SW480 (cell line): Measurements from ENCODE around the gene NUTM2B.
A peak's percentile ranks its signal among the peaks of the same experiment; 100 is the strongest.
"Not testable (repeated sequence)": the region's sequence is repeated elsewhere in the genome, so short reads cannot be mapped to it uniquely, and the experiment has no call there.

Experiments
- DNase-seq: peaks from one replicate; pipeline ENCODE4 v3.0.0-alpha.2; 2016; ENCODE audit warnings: low spot score

The NUTM2B gene, protein sequence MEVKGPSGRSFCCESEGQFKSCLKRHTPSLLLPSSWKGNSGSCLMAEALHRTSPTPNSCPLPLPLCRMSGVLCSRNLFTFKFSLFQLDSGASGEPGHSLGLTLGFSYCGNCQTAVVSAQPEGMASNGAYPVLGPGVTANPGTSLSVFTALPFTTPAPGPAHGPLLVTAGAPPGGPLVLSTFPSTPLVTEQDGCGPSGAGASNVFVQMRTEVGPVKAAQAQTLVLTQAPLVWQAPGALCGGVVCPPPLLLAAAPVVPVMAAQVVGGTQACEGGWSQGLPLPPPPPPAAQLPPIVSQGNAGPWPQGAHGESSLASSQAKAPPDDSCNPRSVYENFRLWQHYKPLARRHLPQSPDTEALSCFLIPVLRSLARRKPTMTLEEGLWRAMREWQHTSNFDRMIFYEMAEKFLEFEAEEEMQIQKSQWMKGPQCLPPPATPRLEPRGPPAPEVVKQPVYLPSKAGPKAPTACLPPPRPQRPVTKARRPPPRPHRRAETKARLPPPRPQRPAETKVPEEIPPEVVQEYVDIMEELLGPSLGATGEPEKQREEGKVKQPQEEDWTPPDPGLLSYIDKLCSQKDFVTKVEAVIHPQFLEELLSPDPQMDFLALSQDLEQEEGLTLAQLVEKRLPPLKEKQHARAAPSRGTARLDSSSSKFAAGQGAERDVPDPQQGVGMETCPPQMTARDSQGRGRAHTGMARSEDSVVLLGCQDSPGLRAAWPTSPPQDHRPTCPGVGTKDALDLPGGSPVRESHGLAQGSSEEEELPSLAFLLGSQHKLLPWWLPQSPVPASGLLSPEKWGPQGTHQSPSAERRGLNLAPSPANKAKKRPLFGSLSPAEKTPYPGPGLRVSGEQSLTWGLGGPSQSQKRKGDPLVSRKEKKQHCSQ

DNA sequence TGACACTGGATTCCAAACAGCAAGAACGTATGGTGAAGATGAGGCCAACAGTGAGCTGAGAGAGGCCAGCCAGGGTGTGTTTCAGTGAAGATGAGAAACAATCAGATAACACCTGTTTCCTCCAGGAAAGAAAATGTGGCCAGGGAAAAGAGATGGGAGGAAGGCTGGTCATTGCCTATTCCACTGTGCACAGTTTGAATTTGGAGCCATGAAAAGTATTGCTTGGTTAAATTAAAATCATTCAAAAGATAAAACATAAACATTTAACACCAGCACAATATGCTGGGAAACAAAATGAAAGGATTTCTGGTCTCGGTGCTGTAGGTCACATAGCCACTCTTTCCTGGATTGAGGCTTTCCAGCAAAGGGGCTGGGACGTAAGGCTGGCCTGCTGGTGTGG lies at the start of gene NUTM2B:
NUTM2B (plus strand) TSS at position 301 of the 400 bp plus-strand sequence. CDS start 383 bp downstream, outside the sequence.
- not testable (repeated sequence) for DNase-seq

- not testable (repeated sequence) for DNase-seq
These were observed 39.7 kb upstream of the NUTM2B start for GRCh38 chr10:79663287-79663686.

- DNase-seq, result not testable (repeated sequence)
These were observed 38.3 kb upstream of the NUTM2B start for GRCh38 chr10:79664686-79665085.

DNA sequence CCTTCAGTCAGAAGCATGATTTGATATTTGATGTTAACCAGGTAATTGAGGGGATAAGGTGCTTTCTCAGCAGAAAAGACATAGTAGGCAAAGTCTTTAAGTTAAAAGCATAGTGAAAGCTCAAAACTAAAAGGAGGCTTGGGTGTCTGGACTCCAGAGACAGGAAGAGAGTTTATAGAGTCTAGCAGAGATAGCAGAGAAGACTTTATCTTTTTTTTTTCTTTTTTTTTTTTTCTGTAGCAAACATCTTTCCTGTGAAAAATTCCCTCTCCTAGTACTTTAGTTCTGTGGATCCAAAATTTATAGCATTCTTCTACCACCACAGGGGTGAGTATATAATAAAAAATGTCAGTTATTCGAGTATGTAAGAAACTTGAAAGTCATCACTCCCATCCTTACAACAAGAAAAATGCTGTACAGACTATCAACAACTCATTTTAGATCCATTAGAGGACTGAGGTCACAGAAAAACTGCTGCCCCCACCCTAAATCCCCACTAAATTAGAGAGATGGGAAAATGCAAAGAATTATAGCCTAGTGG lies 33.7 kb upstream of the NUTM2B start:
- DNase-seq, result not testable (repeated sequence)

GRCh38 chr10:79674878-79675277 lies 28.1 kb upstream of the NUTM2B start:
- DNase-seq, result not testable (repeated sequence)

GRCh38 chr10:79683026-79683883 lies 19.8 kb upstream of the NUTM2B start:
- not testable (repeated sequence) for DNase-seq

GRCh38 chr10:79683884-79684720 lies 18.9 kb upstream of the NUTM2B start:
- DNase-seq, result not testable (repeated sequence)

GRCh38 chr10:79685044-79685685 lies 17.9 kb upstream of the NUTM2B start:
- peak; percentile 27 for DNase-seq

DNA sequence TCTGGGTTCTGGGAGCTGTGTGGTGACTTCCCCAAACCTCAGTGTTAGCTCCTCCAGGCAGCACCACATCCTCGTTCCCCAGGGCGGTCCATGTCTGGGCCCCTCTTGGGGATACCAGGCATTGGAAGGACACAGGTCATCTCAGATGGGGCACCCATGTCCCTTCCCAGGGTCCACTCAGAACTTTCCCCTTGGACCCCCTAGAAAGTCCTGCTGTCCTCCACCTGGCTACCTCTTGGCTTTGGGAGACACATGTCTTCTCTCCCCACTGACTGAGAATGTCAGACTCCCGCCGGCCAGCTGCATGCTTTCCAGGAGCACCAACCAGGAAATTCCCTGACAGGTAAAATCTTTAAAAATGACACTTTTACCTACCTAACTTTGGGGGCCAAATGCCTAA lies 16.4 kb upstream of the NUTM2B start:
- DNase-seq, result not testable (repeated sequence)

DNA sequence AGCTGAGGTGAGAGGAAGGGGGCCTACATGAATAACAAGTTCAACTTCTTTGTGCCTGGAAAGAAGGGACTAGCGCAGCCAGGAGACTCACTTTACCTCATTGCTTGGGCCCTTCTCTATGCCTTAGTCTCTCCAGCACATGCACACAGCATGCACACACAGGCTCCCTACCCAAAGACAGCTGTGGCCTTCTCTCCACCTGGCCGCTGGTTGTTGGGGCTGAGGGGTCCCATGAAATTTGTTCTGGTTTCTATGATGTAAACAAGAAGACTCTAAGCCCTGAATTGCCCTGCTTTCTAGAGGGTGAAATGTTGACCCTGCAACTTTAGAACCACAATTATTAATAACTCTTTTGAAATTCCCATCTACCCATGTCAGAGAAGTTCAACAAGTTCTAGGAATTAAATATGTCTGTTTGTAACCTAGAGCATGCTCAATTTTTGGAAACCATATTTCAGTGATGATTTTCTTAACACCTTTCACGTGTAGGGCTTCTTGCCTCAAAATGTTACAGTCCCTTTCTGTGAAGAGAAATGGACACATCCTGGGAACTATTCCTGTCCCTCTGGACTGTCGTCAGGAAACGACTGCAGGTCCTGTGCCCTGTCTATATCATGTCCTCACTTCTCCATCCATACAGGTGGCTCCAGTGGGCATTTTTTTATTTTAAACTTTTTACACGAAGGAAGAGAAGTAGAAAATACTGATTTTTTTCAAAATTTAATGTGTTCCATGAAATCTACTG lies 15.4 kb upstream of the NUTM2B start:
- DNase-seq, result not testable (repeated sequence)

DNA sequence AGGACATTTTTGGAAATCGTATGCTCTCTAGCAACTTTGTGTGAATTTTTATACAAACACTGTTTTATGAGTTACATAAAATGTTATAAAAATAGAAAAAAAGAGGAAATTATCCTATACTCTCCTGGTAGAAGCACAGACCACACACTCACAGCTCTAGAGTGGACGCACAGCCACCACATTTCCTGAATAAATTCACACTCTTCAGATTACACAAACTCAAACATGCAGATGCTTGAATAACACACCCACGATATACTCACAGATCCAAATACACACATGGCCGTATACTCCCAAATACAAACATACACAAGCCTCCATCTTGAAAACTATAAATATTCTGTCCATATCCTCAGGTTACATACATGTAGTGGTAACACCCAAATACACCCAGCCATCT lies 14.2 kb upstream of the NUTM2B start:
- not testable (repeated sequence) for DNase-seq

DNA sequence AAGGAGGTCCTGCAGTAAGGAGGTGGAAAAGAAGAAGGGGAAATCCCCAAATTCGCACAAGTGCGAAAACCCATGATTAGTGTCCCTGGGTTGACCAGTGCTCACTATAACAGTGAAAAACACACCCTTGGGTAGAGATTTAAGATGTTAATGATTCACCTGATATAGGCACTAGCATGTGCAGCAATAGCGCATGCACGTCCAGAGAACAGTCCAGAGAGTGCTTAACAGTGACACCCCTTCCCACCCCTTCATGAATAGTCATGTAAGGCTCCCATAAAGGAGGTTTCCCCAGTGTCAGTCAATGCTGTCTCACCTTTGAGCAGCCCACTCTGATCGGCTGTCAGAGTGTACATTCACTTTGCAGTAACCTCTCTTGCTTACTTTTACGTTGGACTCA lies 6.4 kb upstream of the NUTM2B start:
- DNase-seq, result not testable (repeated sequence)

GRCh38 chr10:79697141-79697540 lies 5.9 kb upstream of the NUTM2B start:
- DNase-seq, result not testable (repeated sequence)

DNA sequence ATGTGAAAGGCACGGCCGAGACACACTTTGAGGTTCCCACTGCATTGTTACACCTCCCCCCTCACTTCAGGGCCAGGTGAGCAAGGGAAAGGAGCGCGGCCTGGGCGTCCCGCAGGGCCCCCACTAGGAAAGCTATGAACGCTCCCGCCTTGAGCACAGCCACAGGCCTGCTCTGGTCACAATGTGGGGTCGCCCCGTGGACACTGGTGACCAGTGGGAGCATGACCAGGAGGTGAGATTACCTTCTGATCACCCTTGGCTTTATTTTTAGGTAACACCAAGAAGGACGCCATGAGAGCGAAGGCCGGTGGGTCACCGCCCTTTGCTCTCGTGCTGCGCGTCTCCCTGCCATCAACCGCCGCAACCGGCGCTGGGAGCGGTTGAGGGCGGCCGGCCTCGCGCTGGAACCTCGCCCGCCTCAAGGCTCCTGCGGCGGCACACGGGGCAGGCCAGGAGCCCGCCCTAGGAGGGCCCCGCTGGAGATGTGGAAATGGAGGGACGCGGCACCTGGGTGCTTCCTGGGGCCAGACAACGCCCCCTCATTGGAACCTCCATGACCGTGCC lies 2.6 kb upstream of the NUTM2B start:
- not testable (repeated sequence) for DNase-seq

- DNase-seq, result not testable (repeated sequence)
These were observed 4.0 kb downstream of the NUTM2B start for GRCh38 chr10:79707017-79707416.

DNA sequence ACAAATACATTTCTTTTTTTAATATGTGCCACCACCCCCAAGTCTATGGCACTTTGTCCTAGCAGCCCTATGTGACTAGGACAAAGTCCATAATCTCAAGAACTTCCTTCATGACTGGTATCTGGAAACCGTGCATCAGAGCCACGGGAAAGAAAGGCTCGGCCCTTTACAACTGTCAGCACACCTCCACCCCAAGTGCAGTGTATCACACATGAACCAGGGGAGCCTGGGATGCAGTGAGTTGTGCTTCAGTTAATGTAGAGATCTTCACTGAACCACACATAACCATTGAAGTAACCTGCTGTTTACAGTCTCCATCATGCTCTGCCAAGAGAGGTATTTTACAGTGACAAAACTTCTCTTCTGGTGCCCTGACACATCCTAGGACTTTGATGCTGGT lies 11.9 kb downstream of the NUTM2B start:
- not testable (repeated sequence) for DNase-seq

DNA sequence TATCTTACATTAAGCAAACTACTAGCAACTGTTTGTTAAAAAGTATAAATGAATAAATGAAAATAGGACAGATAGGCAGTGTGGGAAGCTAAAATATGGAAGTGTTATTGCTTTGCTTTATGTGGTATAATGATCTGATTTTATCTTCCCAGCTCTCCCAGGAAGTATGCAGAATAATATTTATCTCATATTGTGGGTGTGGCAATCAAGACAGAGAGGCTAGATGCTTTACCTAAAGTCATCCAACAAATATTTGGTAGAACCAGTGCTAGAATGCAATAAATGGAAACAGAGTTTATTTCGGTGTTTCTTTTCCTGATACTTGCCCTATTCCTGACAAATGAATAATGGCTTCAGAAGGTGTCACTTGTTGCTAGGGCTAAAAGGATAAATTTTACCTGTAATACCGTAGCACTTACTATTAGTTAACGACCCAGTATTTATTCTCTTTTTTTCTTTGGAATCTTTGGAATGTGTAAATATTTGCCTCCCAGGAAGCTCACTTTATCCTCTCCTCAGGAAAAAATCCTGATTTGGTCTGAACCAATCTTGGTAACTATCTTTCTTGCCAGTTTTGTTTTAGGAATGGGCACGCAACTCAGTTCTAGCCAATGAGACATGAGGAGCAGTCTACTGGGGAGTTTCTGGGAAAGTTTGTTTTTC lies 14.0 kb downstream of the NUTM2B start:
- not testable (repeated sequence) for DNase-seq

- not testable (repeated sequence) for DNase-seq
These were observed 17.0 kb downstream of the NUTM2B start for GRCh38 chr10:79720000-79720399.
